ENCODE data around the gene CSMD2. TPM values are rescaled to one million over a fixed set of nuclear protein-coding genes. Genes with fewer than 3 reads are reported as not detected.

The CSMD2 gene
- total RNA-seq, 2 donors from 2014 or later: 2.8 to 3.0 TPM

DNA sequence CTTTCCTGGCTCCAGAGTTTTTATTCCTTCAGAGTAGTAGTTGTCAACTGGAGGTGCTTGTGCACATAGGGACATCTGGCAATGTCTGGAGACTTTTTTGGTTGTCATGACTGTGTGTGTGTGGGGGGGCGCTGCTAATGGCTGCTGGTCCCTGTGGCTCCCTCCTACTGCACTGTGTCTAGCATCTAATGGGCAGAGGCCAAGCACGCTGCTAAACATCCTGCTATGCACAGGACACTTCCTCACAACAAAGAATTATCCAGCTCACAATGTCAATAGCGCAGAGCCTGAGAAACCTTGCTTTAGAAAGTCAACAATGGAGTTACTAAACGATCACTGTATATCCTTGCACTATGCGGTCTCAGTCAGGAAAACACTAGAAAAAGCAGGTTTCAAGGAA lies 320.9 kb downstream of the CSMD2 start:
- H3K4me1 ChIP-seq (ENCODE audit: control insufficient read depth in 1 of 2, low read depth in 2 of 2): no peaks in the 10 kb centered on the region
- H3K4me3 ChIP-seq: no peak overlapping the region
- TF ChIP-seq CTCF (IDR thresholded peaks at IDR 0.05): no peak
- H3K9me3 ChIP-seq: no peaks in the 10 kb centered on the region
- no peak for DNase-seq (ENCODE audit: low spot score)
- no peaks in the 10 kb centered on the region for H3K27me3 ChIP-seq (replicated peaks; ENCODE audit: insufficient read depth)
- H3K27ac ChIP-seq: no peak overlapping the region
- no peak for ATAC-seq (ENCODE audit: insufficient number of reproducible peaks, low FRiP score, low read depth)
- no peaks in the 10 kb centered on the region for H3K36me3 ChIP-seq

DNA sequence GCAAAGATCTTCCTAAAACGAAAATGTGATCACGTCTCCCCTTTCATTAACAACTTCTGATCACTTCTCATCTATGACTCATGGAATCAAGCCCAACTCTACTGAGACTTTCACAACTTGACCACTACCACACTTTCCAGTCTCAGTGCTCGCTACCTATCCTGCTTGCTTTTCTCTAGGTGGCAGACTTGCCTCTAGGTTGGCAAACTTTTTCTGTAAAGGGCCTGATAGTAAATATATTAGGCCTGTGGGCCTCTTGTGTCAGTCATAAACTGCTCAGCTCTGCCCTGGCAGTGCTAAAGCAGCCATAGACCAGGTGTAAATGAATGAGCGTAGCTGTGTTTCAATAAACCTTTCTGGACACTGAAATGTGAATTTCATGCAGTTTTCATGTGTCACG lies 322.7 kb downstream of the CSMD2 start:
- TF ChIP-seq CTCF (IDR thresholded peaks at IDR 0.05): no peak
- no peaks in the 10 kb centered on the region for H3K4me1 ChIP-seq (ENCODE audit: control insufficient read depth in 1 of 2, low read depth in 2 of 2)
- no peak overlapping the region for H3K4me3 ChIP-seq
- no peaks in the 10 kb centered on the region for H3K9me3 ChIP-seq
- ATAC-seq (ENCODE audit: insufficient number of reproducible peaks, low FRiP score, low read depth): no peak
- no peaks in the 10 kb centered on the region for H3K27me3 ChIP-seq (replicated peaks; ENCODE audit: insufficient read depth)
- no peak overlapping the region for H3K27ac ChIP-seq
- no peaks in the 10 kb centered on the region for H3K36me3 ChIP-seq
- no peak for DNase-seq (ENCODE audit: low spot score)

GRCh38 chr1:33841494-33841893 lies 323.5 kb downstream of the CSMD2 start:
- TF ChIP-seq CTCF (IDR thresholded peaks at IDR 0.05): no peak
- Histone ChIP-seq H3K4me1 (ENCODE audit: control insufficient read depth in 1 of 2, low read depth in 2 of 2) (no peaks in the 10 kb centered on the region), H3K4me3 (no peak overlapping the region), H3K27me3 (replicated peaks; ENCODE audit: insufficient read depth) (no peaks in the 10 kb centered on the region), H3K9me3 (no peaks in the 10 kb centered on the region), H3K36me3 (no peaks in the 10 kb centered on the region), H3K27ac (no peak overlapping the region)
- ATAC-seq (ENCODE audit: insufficient number of reproducible peaks, low FRiP score, low read depth) (no peak), DNase-seq (ENCODE audit: low spot score) (no peak)

DNA sequence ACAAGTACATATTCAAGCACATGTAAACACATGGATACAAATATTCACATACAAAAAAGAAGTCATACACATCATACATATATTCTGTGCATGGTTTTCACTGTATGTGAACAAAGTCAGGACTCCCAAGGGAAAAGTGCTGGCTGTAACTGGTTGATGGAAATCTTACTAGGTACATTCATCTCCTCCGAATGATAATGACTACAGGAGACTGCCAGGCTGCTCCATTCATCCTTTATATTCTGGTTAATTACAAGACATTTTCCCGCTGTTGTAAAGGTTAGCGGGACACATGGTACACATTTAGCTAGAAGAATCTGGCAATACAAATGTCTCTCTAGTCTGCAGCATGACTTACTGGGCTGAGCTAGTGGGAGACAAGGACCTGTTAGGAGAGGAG lies 327.4 kb downstream of the CSMD2 start:
- H3K27me3 ChIP-seq (replicated peaks; ENCODE audit: insufficient read depth): no peaks in the 10 kb centered on the region
- H3K4me1 ChIP-seq (ENCODE audit: control insufficient read depth in 1 of 2, low read depth in 2 of 2): no peaks in the 10 kb centered on the region
- H3K27ac ChIP-seq: no peak overlapping the region
- H3K36me3 ChIP-seq: no peaks in the 10 kb centered on the region
- ATAC-seq (ENCODE audit: insufficient number of reproducible peaks, low FRiP score, low read depth) (no peak), DNase-seq (ENCODE audit: low spot score) (no peak)
- H3K9me3 ChIP-seq: no peaks in the 10 kb centered on the region
- no peak overlapping the region for H3K4me3 ChIP-seq
- TF ChIP-seq CTCF (IDR thresholded peaks at IDR 0.05): no peak

DNA sequence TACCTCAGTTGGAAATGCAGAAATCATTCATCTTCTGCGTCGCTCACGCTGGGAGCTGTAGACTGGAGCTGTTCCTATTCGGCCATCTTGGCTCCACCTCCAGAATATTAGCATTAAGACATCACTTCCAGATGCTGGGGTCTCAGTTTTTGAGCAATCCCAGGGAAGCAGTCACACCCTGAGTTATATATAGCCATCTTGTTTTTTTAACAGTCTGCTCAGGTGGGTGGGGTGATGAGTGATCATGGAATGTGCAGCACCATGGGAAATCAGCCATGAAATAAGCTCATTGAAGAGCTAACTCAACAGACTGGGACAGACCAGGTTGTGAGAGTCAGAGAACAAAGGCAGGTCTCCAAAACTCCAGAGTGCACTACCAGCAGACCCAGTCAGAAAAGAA lies 328.1 kb downstream of the CSMD2 start:
- Histone ChIP-seq H3K9me3 (no peaks in the 10 kb centered on the region), H3K4me1 (ENCODE audit: control insufficient read depth in 1 of 2, low read depth in 2 of 2) (no peaks in the 10 kb centered on the region), H3K4me3 (no peak overlapping the region), H3K27me3 (replicated peaks; ENCODE audit: insufficient read depth) (no peaks in the 10 kb centered on the region), H3K27ac (no peak overlapping the region), H3K36me3 (no peaks in the 10 kb centered on the region)
- no peak for TF ChIP-seq CTCF (IDR thresholded peaks at IDR 0.05)
- no peak for ATAC-seq (ENCODE audit: insufficient number of reproducible peaks, low FRiP score, low read depth)
- DNase-seq (ENCODE audit: low spot score): no peak

Measured in thoracic aorta (tissue), 2 donors.